Upper lobe of left lung (tissue), 4 donors: Measurements from ENCODE around the gene B4GALNT1.

Experiments
- CTCF ChIP-seq, 6 experiments: fragments of 450-650 bp in 4 of 6; fragments of 200-600 bp in 2 of 6; sonication (generic) in 2 of 6; IDR thresholded peaks; one replicate each; pipeline ENCODE4 v1.5.1; 2016 to 2019; ENCODE audit warnings: antibody characterized with exemption in 6 of 6
- POLR2A ChIP-seq, 4 donors: fragments of 450-650 bp; IDR thresholded peaks; one replicate each; pipeline ENCODE4 v1.5.1; 2016 to 2017; ENCODE audit warnings: antibody characterized with exemption in 4 of 4, mild to moderate bottlenecking in 2 of 4

GRCh38 chr12:57579011-57579410 lies 54.0 kb downstream of the B4GALNT1 start:
- no peak for TF ChIP-seq POLR2A (IDR thresholded peaks at IDR 0.05)
- no peak for TF ChIP-seq CTCF (IDR thresholded peaks at IDR 0.05)
